GM19043 (cell line): Measurements from ENCODE around the gene C20orf204.

Source experiments
- ATAC-seq: cut with Tn5 transposase; IDR thresholded peaks from one replicate; pipeline ENCODE4 v1.9.1; 2021; ENCODE audit warnings: low read depth; ENCODE audit not compliant: unreplicated experiment

C20orf204 gene

DNA sequence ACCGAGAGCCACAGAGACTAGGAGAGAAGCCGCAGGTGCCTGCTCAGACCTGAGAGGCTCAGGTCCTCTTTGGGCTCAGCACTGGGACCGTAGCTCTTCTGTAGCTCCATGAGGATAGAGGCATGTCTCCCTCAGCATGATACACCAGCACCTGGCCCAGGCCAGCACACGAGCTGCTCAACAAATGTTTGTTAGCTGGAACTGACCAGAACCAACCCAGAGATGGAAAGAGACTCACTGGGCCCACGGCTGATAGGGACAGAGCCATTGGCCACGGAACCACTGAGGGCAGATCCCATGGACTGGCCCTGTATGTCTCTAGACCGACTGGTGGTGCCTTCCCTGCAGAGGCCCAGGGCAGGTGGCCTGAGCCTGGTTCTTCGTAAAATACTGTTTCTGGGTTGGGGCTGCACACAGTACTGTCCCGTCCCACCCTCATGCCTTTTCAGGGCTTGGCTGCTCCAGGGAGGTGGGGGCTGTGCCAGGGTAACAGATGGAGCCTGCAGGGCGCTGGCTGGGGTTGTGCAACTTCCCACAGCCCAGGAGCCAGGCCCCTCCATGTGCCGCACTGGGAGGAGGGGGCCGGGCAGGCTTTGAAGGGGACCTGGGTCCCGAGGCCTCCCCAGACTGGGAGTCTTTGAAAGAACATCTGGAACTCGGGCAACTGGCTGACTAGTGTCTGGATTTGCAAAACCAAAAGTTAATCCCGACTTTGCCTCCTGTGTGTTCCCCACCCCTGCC, 5.2 kb downstream of the C20orf204 start:
- no peak for ATAC-seq

DNA sequence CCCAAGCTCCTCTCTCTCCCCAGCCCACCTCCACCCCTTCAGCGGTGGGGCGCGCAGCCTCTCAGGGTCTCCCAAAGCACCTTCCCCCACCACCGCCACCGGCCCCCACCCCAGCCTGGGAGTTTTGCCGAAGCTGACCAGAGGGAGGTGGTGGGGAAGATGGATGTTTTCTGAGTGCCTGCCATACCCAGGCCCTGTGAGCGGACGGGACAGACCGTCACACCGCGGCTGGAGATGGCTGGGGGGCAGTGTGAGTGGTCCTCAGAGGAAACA, 5.7 kb downstream of the C20orf204 start:
- ATAC-seq, result no peak

DNA sequence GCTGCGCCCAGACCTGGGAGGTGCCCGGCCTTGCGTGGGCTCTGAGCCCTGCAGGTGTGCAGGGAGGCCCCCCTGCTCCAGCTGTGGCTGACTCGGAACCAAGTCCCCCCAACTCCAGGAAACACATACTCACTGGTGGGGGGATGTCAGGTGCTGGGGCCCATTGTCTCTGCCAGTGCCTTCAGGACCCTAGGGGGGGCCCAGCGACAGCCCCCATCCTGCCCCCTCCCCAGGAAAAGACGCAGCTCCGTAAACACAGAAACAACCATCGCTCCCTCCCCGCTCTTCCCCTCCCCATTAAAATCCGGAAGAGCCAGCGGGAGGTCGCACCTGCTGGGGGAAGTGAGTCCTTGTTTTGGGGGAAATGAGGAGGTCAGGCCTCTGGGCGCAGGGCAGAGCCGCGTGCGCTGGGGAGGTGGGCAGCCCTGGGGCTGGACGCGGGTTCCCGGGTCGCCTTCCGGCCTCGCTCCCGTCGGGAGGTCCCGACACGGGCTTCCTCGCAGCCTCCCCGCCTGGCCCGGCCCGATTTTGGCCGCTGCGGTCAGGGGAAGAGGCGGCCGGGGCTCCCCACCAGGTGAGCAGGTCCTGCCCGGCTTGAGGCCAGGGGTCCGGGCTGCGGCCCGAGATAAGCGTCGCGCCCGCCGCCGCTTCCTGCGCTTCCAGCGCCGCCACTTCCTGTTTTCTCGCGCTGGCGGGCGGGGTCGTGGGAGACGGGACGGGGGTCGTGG, 6.2 kb downstream of the C20orf204 start:
- no peak for ATAC-seq

DNA sequence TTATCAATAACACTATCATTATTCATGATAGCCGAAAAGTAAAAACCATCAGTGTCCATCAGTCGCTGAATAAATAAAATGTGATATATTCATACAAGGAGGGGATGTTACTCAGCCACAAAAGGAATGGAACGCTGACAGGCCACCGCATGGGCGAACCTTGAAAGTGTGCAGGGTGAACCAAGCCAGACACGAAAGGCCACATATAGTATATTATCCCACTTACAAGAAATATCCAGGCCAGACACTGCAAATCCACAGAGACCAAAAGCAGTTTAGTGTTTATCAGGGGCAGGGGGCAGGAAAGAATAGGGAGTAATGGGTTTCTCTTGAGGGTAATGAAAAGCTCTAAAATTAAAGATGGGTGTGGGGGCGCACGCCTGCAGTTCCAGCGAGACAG, 7.8 kb downstream of the C20orf204 start:
- no peak for ATAC-seq

DNA sequence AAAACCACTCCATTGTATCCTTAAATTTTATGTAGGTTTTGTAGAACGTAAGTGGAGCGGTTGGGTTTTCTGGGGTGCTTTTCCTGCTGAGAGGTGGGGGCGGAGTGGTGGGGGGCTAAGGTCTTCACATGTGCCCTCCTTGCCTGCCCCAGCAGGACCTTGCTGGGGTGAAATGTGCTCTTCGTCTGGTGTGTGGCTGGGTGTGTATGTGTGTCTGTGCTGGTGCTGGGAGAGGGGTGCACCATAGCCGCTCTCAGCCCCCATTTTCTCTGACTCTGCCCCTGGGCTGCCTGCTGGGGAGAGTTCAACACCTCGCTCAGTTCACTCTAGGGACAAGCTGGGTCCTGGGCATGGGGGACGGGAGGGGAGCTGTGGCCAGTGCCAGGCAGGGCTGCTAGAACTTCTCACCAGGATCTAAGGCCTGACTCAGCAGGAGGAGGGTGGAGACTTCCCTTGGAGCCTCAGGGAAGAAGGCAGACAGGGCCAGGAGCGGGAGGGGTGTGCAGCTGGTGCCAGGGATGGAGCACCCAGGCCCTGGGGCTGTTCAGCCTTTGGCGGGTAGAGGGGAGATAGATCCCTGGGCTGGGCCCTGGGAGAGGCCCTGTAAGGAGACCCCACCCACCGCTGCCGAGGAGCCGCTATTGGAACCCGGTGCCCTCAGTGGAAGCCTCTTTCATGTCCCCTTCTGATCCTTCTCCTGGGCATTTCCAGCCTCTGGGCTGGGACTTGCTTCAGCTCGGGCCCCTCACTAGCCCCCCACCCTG, 8.7 kb downstream of the C20orf204 start:
- no peak for ATAC-seq

DNA sequence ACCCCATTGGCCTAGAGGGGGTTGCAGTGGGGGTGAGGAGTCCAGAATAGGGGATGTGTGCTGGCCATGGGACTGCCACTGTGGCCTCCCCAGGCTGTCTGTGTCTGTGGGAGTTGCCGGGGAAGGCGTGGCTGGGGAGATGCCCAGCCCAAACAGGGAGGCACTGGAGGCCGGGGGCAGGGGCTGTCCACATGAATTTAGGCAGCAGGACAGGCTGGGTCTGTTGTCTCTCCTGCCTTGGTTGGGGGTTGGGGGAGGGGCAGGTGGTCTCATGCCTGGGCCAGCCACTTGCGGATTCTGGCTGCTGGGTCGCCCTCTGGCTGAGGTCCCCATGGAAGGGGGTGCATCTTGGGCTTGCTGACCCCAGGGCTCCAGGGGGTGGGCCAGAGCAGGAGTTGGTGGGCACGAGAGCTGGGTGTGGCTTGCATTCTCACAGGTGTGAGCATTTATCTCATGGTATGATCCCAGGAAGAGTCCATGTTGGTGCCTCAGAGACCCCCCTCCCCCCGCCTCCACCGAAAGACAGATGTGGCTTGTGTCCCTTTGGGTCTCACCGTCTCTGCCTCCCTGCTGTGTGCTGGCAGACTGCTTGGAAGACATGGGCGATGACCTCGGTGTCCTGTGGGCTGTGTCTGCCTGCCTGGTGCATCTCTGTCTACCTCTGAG, 9.5 kb downstream of the C20orf204 start:
- ATAC-seq, result no peak

DNA sequence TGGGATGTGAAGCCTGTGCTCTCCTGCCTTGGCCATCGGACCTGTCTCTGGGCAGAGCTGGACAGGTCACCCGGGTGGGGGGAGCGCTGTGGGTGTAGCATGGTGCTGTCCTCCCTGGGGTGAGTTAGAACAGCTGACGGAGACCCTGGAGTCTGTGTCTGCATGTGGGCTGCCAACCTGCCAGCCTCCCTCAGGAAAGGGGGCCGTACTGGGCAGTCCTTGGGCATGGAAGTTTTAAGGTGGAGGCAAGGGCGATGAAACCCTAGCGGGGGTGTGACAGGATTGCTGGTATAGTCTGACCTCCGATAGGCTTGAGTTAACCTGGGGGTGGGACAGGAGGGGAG, 11.0 kb downstream of the C20orf204 start:
- ATAC-seq, result no peak

DNA sequence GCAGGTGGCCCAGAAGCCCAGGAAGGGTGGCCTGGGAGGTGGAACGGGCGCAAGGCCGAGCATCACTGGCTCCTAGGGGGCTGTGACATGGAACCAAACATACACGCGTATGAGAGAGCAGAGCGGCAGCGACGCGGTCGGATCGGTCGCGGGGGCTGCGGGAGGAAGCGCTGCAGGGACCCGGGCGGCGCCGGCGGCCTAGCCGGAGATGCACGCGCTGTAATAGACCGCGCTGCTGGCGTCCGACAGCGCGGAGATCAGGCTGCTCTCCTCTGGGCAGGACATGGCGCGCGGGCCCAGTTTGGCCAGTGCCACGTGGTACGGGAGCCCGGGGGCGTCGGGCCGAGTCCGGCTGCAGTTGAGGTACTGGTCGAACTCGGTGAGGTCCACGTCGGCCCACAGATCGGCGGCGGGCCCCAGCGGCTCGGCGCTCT, 12.0 kb downstream of the C20orf204 start:
- ATAC-seq, result no peak

DNA sequence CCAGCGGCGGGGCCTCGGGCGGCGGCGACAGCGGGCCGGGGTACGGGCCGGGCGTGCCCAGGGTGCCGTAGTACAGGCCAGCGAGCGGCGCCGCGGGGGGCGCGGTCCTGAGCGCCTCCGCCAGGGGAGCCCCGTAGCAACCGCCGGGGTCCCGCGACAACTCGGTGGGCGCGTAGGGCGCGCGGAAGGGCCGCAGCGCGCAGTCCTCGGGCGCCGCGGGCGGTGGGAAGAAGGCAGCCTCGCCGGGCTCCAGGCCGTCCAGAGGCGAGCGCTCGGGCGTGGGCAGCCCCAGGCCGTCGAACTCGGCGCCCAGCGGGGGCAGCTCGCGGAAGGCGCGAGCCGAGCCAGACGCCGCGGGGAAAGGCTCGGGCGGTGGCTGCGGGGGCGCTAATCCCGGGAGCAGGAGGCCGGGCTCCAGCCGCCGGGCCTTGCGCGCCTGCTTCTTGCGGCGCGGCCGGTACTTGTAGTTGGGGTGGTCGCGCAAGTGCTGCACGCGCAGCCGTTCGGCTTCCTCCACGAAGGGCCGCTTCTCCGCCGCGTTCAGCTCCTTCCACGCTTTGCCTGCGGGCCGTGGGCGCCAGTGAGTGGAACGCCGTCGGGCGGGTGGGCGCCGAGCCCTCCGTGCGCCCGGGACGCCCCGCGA, 12.5 kb downstream of the C20orf204 start:
- ATAC-seq, result no peak

DNA sequence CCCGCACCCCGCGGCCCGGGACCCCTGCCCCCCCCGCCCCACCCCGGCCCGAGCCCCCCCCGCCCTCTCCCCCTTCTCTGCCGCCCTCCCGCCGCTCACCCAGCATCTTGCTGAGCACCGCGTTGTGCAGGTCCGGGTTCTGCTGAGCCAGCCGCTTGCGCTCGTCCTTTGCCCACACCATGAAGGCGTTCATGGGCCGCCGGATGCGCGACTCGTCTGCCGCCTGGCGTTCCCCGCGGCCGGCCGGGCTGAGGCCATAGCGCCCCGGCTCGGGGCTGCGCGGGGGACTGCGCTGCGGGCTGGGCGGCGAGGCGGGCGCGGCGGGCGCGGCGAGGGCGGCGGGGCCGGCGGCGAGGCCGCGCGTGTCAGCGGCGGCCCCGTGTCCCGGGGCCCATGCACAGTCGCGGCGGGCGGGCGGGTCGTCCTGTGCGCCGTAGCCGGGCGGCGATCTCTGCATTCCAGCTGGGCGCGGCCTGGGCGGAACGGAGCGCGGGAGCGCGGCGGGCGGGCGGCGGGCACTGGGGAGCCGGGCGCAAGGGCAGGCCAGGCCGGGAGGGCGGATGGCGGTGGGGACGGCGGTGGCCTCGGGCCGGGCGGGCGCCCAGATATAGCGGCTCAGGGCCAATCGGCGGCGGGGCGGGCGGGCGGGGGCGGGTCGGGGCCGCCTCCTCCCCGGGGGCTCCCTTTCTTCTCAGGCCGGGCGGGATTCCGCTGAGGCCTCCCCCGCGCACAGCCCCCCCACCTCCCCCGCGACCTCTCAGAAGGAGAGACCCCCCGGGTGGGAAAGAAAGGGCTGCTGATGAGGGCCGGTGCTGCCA, 13.3 kb downstream of the C20orf204 start, which contains the start of gene SOX18:
Gene SOX18, minus strand, starts transcription at position 580 of the 818 bp plus-strand sequence. Its CDS starts 123 bp downstream, at position 457.
- no peak for ATAC-seq

DNA sequence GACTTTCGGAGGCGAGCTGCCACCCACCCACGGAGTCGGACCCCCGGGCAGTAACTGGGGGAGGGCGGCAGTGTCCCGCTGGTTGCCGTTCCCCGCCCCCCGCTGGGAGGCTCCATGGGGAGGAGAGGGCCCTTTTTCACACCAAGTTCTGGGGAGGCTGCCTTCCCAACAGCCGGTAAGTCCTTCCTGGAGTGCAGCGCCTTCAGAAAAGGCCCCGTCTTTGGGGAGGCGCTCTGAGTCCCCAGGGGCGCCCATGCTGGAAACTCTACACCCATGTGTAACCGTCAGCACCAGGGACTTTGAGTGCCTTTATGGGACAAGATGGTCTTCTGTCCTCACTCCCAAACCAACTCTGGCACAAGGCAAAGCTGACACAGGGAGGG, 13.9 kb downstream of the C20orf204 start:
- no peak for ATAC-seq

DNA sequence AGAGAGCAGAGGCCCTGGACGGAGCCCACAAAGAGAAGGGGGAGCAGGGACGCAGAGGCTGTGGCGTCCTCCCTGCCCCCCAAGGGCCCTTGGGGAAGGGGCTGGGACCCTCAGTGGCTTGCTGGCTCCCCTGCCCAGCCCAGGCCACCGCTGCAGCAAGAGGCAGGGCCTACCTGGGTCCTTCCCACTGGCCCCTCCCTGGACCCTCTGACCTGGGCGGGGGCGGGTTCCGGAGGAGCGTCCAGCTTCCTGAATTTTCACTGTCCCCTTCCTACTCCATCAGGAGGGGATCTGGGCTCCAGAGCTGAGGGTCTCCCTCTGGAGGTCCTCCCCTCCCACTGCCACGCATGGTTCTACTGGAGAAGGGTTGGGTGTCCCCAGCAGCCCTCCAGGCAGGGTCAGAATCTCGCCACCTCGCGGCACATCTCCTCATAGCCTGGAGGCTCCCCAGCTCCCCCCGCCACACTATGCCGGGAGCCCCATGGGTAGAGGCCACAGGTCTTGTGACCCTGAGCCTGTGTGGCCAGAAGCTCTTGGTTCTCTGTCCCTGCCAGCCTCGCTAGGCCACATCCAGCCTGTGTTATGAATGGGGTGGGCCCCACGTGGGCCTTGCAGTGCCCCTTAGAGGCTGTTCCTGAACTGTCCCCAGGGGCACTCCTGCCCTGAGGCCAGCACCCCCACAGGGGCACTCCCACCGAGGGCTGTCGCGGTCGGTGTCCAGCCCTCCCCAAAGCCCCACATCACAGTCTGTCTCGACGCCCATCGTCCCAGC, 14.5 kb downstream of the C20orf204 start:
- ATAC-seq, result no peak

DNA sequence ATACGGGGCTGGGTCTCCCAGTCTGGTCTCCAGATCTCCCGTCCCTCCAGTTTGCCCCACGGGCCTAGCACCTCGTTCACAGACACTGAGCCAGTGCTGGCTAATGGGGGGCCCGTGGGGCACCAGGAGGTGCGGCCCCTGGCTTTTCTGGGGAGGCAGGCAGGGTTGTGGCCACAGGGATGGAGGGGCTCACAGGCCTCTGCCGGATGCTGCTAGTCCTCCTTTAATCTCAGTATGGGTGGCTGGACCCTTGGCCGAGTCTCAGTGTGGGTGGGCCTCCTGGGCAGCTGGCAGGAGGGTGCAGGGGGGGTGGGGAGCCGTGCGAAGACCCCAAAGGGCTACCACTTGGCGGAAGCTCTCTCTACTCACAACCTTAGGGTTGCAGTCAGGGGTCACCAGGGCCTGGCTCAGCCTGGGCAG, 15.1 kb downstream of the C20orf204 start:
- no peak for ATAC-seq

DNA sequence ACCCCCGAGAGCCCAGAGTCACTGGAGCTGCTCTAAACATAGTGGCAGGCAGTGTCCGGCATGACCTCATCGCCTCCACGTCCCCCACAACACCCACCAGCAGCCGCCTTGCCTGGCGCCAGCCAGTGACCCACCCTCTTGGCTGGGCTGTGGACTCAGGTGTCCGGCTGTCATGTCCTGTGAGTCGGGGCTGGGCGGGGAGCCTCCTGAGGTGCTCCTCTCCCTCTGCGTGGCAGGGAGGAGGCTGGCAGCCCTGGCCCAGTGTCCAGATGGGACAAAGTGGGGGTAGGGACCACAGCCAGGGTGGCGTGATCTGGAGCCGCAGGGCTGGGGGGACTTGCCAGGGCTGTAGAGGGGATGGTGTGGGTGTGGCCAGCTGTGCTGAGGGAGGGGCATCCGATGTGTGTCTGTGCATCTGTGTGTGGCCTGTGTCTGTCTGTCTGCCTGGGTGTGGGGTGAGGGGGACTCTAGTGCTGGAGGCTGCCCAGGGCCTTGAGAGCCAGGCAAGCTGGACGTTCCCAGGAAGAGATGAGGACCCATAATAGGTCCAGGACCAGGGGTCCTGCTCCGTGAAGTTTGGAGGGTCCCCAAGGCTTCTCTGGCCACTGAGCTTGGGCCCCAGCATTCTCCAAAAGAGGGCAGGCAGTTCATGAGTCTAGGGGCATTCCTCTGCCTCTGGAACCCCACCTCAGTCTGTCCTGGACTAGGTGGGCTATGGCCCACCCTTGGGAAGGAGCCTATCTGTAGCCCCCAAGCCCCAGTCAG, 15.8 kb downstream of the C20orf204 start:
- no peak for ATAC-seq

DNA sequence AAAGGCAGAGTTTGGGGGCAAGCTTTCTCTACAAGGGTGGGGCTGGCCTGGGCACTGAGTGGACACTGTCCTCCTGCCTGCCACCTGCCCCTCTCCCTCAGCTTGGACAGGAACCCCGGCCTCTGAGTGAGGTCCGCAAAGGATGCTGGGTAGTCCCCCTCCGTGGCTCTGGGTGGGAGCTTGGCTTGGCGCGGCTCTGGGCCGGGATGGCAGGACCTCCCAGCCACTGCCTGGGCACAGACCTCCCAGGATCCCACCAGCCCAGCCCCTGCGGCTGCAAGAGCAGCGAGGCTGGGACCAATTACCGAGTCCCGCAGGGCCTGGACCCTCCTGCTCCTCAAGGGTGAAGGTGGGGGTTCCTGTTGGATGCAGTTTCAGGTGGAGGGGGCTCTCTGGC, 16.3 kb downstream of the C20orf204 start:
- ATAC-seq, result no peak

DNA sequence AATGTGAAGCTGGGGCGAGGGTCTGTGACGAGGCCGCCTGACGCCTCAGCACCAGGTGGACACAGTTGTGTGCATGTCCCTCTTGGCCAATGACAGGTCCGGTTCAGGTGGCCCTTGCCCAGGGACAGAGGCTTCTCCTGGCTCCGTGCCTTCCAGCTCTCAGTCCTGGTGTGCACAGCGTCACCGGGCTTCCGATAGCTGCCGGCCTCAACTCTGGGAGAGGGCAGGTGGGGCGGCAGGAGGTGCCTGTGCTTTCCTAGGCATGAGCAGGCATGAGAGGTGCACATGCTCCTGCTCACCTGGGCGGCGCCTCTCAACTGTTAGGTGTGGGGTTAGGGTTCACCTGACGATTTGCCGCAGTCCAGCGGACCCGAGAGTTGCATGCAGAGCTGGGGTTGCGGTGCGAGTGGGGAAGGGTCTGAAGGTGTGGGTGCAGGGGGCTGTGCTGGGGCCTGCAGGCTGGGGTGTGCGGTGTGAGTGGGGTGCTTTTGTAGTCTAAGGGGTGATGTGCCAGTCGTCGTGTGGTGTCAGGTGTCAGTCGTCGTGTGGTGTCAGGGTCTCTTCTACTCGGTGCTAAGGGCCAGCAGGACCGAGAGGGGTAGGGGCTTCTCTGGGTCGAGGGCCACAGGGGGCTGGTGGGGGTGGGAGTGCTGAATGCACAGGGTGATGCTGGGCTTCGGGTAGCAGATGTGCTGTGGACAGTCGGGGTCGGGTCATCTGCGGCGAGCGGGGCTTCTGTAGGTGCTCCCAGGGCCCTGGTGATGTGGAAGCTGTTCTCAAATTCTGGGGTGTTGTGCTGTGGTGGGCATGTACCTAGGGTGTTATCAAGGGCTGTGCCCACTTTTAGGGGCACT, 17.2 kb downstream of the C20orf204 start:
- no peak for ATAC-seq

DNA sequence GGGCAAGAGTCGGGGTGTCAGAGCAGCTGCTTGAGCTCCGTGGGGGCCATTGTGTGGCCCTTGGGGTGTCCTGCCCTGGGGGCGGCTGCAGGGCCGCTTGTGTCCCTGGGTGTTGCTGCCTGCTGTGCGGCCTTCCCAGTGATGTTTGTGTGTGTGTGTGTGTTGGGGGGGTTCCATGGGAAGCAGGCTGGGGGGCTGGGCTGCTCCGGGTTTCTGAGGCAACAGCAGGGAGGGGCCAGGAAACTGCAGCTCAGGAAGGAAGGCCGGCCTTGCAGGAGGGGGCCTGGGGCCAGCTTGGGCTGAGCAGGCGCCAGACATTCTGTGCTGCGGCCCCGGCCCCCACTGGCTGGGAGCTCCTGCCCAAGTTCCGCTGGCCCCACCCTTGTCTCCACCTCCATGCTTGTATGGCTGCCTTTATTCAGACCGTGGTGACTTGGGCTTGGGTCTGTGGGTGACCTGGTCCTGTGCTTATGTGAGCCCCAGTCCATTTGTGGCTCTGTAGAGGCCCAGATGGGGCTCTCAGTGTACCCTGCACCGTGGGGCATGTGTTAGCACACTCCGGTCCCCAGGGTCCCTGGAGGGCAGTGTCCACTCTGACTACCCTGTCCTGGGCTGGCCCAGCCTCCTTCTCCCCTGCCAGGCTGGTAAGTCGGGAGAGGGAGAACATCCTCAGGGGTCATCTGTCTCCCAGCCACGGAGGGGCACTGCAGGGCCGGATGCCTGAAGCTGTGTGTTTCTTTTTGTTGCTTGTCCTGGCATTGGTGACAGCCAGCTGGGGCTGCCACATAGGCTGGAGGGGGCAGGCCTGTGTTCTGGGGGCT, 18.1 kb downstream of the C20orf204 start:
- no peak for ATAC-seq
